OCI-LY1 (cell line): Measurements from ENCODE around the gene NR2C1.

Source experiments
- H2AFZ ChIP-seq: fragments of 200-600 bp; sonication (generic), shearing (Covaris generic); 2 replicates; pipeline ENCODE4 v1.6.0; 2014; ENCODE audit warnings: antibody characterized with exemption, mild to moderate bottlenecking, low read length
- H3F3A ChIP-seq: fragments of 200-600 bp; sonication (generic), shearing (Covaris generic); 2 replicates; pipeline ENCODE4 v1.6.0; 2014; ENCODE audit warnings: mild to moderate bottlenecking, antibody characterized with exemption, low read length, moderate library complexity; ENCODE audit not compliant: insufficient read depth
- H3K27ac ChIP-seq: fragments of 200-600 bp; sonication (generic); 2 replicates; pipeline ENCODE4 v1.5.1; 2014; ENCODE audit warnings: low read length, mixed run types, mild to moderate bottlenecking, low read depth; ENCODE audit not compliant: poor library complexity, severe bottlenecking
- H3K27me3 ChIP-seq: fragments of 200-600 bp; sonication (generic); 2 replicates; pipeline ENCODE4 v1.6.0; 2014; ENCODE audit warnings: antibody characterized with exemption, mild to moderate bottlenecking, low read length, moderate library complexity; ENCODE audit not compliant: insufficient read depth
- H3K36me3 ChIP-seq: fragments of 200-600 bp; sonication (generic); 2 replicates; pipeline ENCODE4 v1.6.1; 2014; ENCODE audit warnings: mild to moderate bottlenecking, antibody characterized with exemption, low read length, moderate library complexity, mixed read lengths; ENCODE audit not compliant: insufficient read depth
- H3K4me1 ChIP-seq: fragments of 200-600 bp; sonication (generic); 2 replicates; pipeline ENCODE4 v1.5.1; 2014; ENCODE audit warnings: mild to moderate bottlenecking, low read length, moderate library complexity; ENCODE audit not compliant: insufficient read depth, severe bottlenecking
- H3K4me2 ChIP-seq: fragments of 200-600 bp; sonication (generic), shearing (Covaris generic); 2 replicates; pipeline ENCODE4 v1.6.1; 2014; ENCODE audit warnings: low read length
- H3K4me3 ChIP-seq: fragments of 200-600 bp; sonication (generic); 2 replicates; pipeline ENCODE4 v1.5.1; 2014; ENCODE audit warnings: low read length, low read depth, mild to moderate bottlenecking, mixed read lengths; ENCODE audit not compliant: poor library complexity, severe bottlenecking
- H3K79me2 ChIP-seq: fragments of 200-600 bp; shearing (Covaris generic); 2 replicates; pipeline ENCODE4 v1.6.1; 2016; ENCODE audit warnings: mixed run types, low read length, mixed read lengths; ENCODE audit not compliant: insufficient read depth
- H3K9ac ChIP-seq: fragments of 200-600 bp; sonication (generic), shearing (Covaris generic); 2 replicates; pipeline ENCODE4 v1.6.1; 2014; ENCODE audit warnings: mild to moderate bottlenecking, low read length, mixed read lengths
- H3K9me2 ChIP-seq: fragments of 200-600 bp; sonication (generic), shearing (Covaris generic); 2 replicates; pipeline ENCODE4 v1.6.1; 2014; ENCODE audit warnings: low read depth, mild to moderate bottlenecking, low read length, mixed read lengths
- H3K9me3 ChIP-seq: fragments of 200-600 bp; shearing (Covaris generic); 2 replicates; pipeline ENCODE4 v1.6.1; 2014; ENCODE audit warnings: low read length, mixed read lengths
- H4K20me1 ChIP-seq: fragments of 200-600 bp; sonication (generic), shearing (Covaris generic); 2 replicates; pipeline ENCODE4 v1.6.0; 2016; ENCODE audit warnings: mild to moderate bottlenecking, low read length; ENCODE audit not compliant: insufficient read depth
- CTCF ChIP-seq: fragments of 200-600 bp; sonication (generic), shearing (Covaris generic); IDR thresholded peaks from 2 replicates; pipeline ENCODE4 v1.5.1; 2017; ENCODE audit warnings: mild to moderate bottlenecking, antibody characterized with exemption, low read length, moderate library complexity, mixed read lengths
- EZH2 ChIP-seq: fragments of 200-600 bp; sonication (generic), shearing (Covaris generic); IDR thresholded peaks from 2 replicates; pipeline ENCODE4 v1.8.0; 2017; ENCODE audit warnings: borderline replicate concordance, mixed run types, mild to moderate bottlenecking, antibody characterized with exemption, low read length, moderate library complexity, mixed read lengths

Gene NR2C1

GRCh38 chr12:94972795-94973194 is 100.6 kb downstream of the NR2C1 start:
- Histone ChIP-seq H3K9me3 (no peaks in the 10 kb centered on the region), H3K9ac (no peak overlapping the region), H4K20me1 (no peaks in the 10 kb centered on the region), H3K79me2 (no peaks in the 10 kb centered on the region), H2AFZ (no peak overlapping the region), H3K27ac (no peak overlapping the region), H3K4me1 (peaks cover 19% of the 10 kb centered on the region), H3K36me3 (peaks cover 27% of the 10 kb centered on the region), H3K9me2 (no peaks in the 10 kb centered on the region), H3K27me3 (no peaks in the 10 kb centered on the region), H3F3A (no peaks in the 10 kb centered on the region), H3K4me3 (no peak overlapping the region), H3K4me2 (no peak overlapping the region)
- TF ChIP-seq EZH2 (no peak), CTCF (no peak)

GRCh38 chr12:94971923-94972322 is 101.5 kb downstream of the NR2C1 start:
- H3K4me2 ChIP-seq = no peak overlapping the region

GRCh38 chr12:94970560-94970959 is 102.9 kb downstream of the NR2C1 start:
- Histone ChIP-seq H3K4me1 (peaks cover 19% of the 10 kb centered on the region), H3K36me3 (peaks cover 19% of the 10 kb centered on the region), H4K20me1 (no peaks in the 10 kb centered on the region), H3K9me2 (no peaks in the 10 kb centered on the region), H3K79me2 (no peaks in the 10 kb centered on the region), H3K9me3 (no peaks in the 10 kb centered on the region), H3K4me3 (no peak overlapping the region), H3K9ac (no peak overlapping the region), H3K4me2 (no peak overlapping the region), H3K27me3 (no peaks in the 10 kb centered on the region), H2AFZ (no peak overlapping the region), H3K27ac (no peak overlapping the region), H3F3A (no peaks in the 10 kb centered on the region)
- TF ChIP-seq CTCF (no peak), EZH2 (no peak)

More at GRCh38 chr12:94971923-94972322, 101.5 kb downstream of the NR2C1 start:
- TF ChIP-seq CTCF (no peak), EZH2 (no peak)
- no peak overlapping the region for H3K9ac ChIP-seq
- no peaks in the 10 kb centered on the region for H3K27me3 ChIP-seq
- no peaks in the 10 kb centered on the region for H3K9me2 ChIP-seq
- no peak overlapping the region for H3K27ac ChIP-seq
- H3K9me3 ChIP-seq = no peaks in the 10 kb centered on the region
- H3K4me3 ChIP-seq = no peak overlapping the region
- H3K4me1 ChIP-seq = peaks cover 19% of the 10 kb centered on the region
- no peaks in the 10 kb centered on the region for H3K79me2 ChIP-seq
- peaks cover 27% of the 10 kb centered on the region for H3K36me3 ChIP-seq
- H4K20me1 ChIP-seq = no peaks in the 10 kb centered on the region
- H2AFZ ChIP-seq = no peak overlapping the region
- no peaks in the 10 kb centered on the region for H3F3A ChIP-seq
